ENCODE results near the gene NCR2. TPM values are rescaled to one million over a fixed set of nuclear protein-coding genes. Genes with fewer than 3 reads are reported as not detected.
A peak's percentile ranks its signal among the peaks of the same experiment; 100 is the strongest.

Gene NCR2
- total and polyA plus RNA-seq, 9 of the 15 experiments (the other 6 are each of a cell fraction or from before 2014, with no cell fraction given) = not detected

DNA sequence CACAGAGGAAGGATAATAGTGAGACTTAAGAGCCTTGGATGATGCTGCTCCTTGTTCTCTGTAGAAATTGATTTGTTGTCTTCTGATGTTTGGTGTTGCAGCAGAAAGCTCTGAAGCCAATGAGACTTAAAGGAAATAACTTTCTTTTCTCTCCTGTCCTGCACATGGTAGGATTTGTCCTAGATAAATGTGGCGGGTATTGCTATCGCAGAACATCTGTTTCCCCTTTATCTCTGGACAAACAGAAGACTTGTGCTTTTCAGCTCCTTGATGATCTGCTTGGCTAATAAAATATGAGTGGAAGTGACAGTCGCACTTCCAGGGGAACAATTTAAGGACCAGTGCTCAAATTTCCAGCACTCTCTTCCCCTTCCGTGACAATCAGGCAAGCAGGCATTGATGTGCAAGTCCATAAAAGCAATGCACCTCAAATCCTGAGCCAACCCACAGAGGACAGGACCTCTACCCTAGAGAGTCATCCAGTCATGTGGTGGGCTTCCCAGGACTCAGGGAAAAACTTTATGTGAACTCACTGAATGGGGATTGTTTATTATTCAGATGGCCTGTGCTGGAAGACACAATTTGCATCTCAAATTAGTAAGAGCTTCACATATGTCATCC, 9.9 kb upstream of the NCR2 start (continued):
- TF ChIP-seq, protein P1, sequence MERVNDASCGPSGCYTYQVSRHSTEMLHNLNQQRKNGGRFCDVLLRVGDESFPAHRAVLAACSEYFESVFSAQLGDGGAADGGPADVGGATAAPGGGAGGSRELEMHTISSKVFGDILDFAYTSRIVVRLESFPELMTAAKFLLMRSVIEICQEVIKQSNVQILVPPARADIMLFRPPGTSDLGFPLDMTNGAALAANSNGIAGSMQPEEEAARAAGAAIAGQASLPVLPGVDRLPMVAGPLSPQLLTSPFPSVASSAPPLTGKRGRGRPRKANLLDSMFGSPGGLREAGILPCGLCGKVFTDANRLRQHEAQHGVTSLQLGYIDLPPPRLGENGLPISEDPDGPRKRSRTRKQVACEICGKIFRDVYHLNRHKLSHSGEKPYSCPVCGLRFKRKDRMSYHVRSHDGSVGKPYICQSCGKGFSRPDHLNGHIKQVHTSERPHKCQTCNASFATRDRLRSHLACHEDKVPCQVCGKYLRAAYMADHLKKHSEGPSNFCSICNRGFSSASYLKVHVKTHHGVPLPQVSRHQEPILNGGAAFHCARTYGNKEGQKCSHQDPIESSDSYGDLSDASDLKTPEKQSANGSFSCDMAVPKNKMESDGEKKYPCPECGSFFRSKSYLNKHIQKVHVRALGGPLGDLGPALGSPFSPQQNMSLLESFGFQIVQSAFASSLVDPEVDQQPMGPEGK (CRISPR knock-in tag; IDR thresholded peaks at IDR 0.05; ENCODE audit: borderline replicate concordance) = no peak
- TF ChIP-seq, protein P2, sequence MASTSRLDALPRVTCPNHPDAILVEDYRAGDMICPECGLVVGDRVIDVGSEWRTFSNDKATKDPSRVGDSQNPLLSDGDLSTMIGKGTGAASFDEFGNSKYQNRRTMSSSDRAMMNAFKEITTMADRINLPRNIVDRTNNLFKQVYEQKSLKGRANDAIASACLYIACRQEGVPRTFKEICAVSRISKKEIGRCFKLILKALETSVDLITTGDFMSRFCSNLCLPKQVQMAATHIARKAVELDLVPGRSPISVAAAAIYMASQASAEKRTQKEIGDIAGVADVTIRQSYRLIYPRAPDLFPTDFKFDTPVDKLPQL (IDR thresholded peaks at IDR 0.05; ENCODE audit: extremely low read depth, insufficient read length) = no peak
- TF ChIP-seq, protein P3, sequence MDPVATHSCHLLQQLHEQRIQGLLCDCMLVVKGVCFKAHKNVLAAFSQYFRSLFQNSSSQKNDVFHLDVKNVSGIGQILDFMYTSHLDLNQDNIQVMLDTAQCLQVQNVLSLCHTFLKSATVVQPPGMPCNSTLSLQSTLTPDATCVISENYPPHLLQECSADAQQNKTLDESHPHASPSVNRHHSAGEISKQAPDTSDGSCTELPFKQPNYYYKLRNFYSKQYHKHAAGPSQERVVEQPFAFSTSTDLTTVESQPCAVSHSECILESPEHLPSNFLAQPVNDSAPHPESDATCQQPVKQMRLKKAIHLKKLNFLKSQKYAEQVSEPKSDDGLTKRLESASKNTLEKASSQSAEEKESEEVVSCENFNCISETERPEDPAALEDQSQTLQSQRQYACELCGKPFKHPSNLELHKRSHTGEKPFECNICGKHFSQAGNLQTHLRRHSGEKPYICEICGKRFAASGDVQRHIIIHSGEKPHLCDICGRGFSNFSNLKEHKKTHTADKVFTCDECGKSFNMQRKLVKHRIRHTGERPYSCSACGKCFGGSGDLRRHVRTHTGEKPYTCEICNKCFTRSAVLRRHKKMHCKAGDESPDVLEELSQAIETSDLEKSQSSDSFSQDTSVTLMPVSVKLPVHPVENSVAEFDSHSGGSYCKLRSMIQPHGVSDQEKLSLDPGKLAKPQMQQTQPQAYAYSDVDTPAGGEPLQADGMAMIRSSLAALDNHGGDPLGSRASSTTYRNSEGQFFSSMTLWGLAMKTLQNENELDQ (CRISPR knock-in tag; IDR thresholded peaks at IDR 0.05; ENCODE audit: borderline replicate concordance) = no peak
- TF ChIP-seq NBN (IDR thresholded peaks at IDR 0.05; ENCODE audit: low read depth) (0 out of 2 replicates have a peak, but pooled peaks have one; percentile 72), SMARCE1 (IDR thresholded peaks at IDR 0.05) (peak; percentile 70; the same call in 1 of the 2 replicates), SETDB1 (IDR thresholded peaks at IDR 0.05; ENCODE audit: low read length) (no peak), CREBBP (IDR thresholded peaks at IDR 0.05; ENCODE audit: low read depth, low read length) (no peak), TAL1 (IDR thresholded peaks at IDR 0.05) (peak; percentile 94), GTF2A2 (tag; IDR thresholded peaks at IDR 0.05) (no peak), EP300 (IDR thresholded peaks at IDR 0.05; ENCODE audit: low read length) (peak; percentile 95), TCF3 (CRISPR knock-in tag; IDR thresholded peaks at IDR 0.05) (peak; percentile 81), ZBTB1 (CRISPR knock-in tag; IDR thresholded peaks at IDR 0.05; ENCODE audit: borderline replicate concordance, low read depth) (no peak), ZKSCAN8 (CRISPR knock-in tag; IDR thresholded peaks at IDR 0.05) (no peak; the same call in 1 of the 2 replicates), FOSL1 (tag; conservative IDR thresholded peaks at IDR 0.05) (peak; percentile 62), MECOM (CRISPR knock-in tag; IDR thresholded peaks at IDR 0.05) (0 out of 2 replicates have a peak, but pooled peaks have one; percentile 14), STAT5A (IDR thresholded peaks at IDR 0.05; ENCODE audit: borderline replicate concordance, low read length) (peak; percentile 60; the same call in 1 of the 2 replicates)
- TF ChIP-seq, protein P4, sequence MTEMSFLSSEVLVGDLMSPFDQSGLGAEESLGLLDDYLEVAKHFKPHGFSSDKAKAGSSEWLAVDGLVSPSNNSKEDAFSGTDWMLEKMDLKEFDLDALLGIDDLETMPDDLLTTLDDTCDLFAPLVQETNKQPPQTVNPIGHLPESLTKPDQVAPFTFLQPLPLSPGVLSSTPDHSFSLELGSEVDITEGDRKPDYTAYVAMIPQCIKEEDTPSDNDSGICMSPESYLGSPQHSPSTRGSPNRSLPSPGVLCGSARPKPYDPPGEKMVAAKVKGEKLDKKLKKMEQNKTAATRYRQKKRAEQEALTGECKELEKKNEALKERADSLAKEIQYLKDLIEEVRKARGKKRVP (CRISPR knock-in tag; IDR thresholded peaks at IDR 0.05) = peak; percentile 55; the same call in 1 of the 2 replicates
- TF ChIP-seq, protein P5, sequence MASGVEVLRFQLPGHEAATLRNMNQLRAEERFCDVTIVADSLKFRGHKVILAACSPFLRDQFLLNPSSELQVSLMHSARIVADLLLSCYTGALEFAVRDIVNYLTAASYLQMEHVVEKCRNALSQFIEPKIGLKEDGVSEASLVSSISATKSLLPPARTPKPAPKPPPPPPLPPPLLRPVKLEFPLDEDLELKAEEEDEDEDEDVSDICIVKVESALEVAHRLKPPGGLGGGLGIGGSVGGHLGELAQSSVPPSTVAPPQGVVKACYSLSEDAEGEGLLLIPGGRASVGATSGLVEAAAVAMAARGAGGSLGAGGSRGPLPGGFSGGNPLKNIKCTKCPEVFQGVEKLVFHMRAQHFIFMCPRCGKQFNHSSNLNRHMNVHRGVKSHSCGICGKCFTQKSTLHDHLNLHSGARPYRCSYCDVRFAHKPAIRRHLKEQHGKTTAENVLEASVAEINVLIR (CRISPR knock-in tag; IDR thresholded peaks at IDR 0.05) = no peak
- TF ChIP-seq, protein P6, sequence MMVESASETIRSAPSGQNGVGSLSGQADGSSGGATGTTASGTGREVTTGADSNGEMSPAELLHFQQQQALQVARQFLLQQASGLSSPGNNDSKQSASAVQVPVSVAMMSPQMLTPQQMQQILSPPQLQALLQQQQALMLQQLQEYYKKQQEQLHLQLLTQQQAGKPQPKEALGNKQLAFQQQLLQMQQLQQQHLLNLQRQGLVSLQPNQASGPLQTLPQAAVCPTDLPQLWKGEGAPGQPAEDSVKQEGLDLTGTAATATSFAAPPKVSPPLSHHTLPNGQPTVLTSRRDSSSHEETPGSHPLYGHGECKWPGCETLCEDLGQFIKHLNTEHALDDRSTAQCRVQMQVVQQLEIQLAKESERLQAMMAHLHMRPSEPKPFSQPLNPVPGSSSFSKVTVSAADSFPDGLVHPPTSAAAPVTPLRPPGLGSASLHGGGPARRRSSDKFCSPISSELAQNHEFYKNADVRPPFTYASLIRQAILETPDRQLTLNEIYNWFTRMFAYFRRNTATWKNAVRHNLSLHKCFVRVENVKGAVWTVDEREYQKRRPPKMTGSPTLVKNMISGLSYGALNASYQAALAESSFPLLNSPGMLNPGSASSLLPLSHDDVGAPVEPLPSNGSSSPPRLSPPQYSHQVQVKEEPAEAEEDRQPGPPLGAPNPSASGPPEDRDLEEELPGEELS (CRISPR knock-in tag; IDR thresholded peaks at IDR 0.05; ENCODE audit: borderline replicate concordance) = no peak
